EL (cell line): ENCODE results near the gene TRIM10.
A peak's percentile ranks its signal among the peaks of the same experiment; 100 is the strongest.
"Not testable (repeated sequence)": the region's sequence is repeated elsewhere in the genome, so short reads cannot be mapped to it uniquely, and the experiment has no call there.

Experiments used
- DNase-seq: peaks from one replicate; pipeline ENCODE4 v3.0.0-alpha.2; 2016

TRIM10 gene

GRCh38 chr6:30152910-30153610 lies 8.0 kb downstream of the TRIM10 start:
- DNase-seq: no peak

- no peak for DNase-seq
Observed at GRCh38 chr6:30152016-30152673, 8.9 kb downstream of the TRIM10 start.

DNA sequence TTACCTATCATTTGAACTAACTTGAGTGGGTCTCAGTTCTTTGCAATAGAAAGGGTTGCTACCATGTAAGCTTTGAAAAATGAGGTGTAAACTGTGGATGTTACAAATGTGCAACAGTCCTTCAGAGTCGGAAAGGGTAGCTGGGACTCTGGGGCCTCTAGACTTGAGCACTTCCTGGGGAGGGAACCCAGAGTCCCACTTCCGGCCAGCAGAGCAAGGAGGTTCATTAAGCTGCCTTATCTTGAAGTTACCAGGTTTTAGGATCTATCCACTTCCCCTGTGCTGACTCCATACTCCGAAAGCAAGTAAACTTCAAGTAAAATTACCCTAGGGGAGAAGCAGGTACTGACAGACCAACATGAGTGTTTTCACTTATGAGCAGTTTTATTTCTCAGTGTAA lies 9.4 kb downstream of the TRIM10 start:
- DNase-seq: no peak

DNA sequence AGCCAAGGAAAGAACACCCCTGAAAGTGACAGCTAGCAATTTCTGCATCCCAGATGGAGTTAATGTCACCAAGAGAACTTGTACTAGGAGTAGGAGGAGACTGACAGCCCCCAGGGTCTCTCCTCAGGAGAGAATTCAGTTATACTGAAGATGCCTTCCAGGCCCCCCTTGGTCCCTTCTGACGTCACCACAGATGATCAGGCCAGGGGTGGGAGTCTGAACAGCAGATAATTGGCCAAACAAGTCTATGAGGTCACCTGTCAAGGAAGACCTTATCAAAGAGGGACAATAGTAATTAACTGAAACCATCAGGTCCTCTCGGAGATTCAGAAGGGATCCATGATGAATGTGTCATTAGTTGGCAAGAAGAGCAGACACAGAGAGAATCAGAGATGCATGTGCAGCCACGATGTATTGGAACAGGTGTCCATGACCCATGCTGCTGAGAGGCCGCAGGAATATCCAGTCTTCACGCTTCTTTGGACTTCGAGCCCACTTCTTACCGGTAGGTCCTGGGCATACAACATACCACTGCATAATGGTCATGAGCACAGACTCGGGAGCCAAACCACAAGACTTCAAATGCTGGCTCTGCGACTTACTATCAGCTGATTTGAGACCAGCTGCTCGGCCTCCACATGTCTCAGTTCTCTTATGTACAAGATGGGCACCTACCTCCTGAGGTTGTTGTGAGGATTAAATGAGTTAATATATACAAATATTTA lies 10.2 kb downstream of the TRIM10 start:
- DNase-seq: peak; percentile 30

DNA sequence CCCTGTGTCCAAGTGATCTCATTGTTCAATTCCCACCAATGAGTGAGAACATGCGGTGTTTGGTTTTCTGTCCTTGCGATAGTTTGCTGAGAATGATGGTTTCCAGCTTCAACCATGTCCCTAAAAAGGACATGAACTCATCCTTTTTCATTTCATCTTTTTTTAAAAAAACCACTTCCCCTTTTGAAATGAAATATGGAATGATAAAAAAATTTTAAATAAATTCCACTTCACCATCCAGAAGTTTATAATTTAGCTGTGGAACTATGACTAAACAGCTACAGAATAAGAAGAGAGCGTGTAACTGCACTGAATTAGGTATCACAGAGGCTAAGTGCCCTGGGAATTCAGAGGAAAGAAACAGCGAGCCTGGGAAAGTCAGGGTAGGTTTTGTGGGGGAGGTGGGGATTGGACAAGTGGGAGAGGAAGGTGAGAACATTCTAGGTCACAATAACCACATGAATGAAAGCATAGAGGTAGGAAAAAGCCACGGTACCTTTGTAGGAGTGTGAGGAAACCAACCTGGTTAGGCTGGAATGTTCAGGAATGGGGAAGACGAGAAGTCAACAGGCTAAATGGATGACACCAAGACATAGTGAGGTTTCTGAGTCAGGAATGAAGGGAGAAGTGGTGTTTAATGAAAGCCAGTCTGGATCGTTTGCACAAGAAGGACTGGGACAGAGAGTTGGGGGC lies 11.0 kb downstream of the TRIM10 start:
- no peak for DNase-seq

GRCh38 chr6:30149234-30149633 lies 11.8 kb downstream of the TRIM10 start:
- no peak for DNase-seq

GRCh38 chr6:30147096-30147495 lies 13.9 kb downstream of the TRIM10 start:
- DNase-seq: no peak

- no peak for DNase-seq
Observed at GRCh38 chr6:30145818-30146217, 15.2 kb downstream of the TRIM10 start.

GRCh38 chr6:30144811-30145210 lies 16.2 kb downstream of the TRIM10 start:
- DNase-seq: no peak

DNA sequence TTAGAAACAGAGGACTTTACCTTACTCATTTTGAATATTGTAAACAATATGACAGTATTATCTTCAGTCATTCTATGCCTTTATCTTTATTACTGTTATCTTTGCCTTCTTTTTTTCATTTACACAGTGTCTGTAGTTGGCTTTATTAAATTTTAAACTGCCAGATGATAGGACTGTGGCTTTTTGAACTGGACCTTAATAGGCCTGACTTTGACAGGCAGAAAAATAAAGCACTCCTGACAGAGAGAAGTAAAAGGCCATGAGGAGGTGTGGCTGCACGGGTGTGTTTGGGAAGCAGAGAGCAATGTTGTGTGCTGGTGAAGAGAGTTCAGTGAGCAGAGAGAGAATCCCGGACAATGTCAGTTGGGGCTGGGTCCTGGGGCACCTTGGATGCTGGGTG lies 17.2 kb downstream of the TRIM10 start:
- no peak for DNase-seq

DNA sequence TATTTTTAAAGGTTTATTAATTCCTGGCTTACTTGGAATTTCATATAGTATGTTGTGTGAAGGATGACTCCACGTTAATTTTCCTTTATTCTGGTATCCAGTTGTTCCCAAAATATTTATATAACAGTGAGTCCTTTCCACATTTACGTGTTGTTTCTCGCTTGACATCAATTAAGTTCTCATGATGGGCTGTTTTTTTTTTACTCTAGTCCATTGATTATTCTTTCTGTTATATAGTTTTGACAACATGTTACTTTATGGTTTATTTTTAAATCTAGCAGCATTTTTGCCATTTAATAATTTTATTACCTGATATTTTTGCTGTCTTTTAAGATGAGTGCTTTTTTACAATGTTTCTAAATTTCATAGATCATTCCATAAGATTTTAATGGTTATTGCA lies 18.3 kb downstream of the TRIM10 start:
- DNase-seq: no peak

GRCh38 chr6:30140240-30140639 lies 20.8 kb downstream of the TRIM10 start:
- not testable (repeated sequence) for DNase-seq

DNA sequence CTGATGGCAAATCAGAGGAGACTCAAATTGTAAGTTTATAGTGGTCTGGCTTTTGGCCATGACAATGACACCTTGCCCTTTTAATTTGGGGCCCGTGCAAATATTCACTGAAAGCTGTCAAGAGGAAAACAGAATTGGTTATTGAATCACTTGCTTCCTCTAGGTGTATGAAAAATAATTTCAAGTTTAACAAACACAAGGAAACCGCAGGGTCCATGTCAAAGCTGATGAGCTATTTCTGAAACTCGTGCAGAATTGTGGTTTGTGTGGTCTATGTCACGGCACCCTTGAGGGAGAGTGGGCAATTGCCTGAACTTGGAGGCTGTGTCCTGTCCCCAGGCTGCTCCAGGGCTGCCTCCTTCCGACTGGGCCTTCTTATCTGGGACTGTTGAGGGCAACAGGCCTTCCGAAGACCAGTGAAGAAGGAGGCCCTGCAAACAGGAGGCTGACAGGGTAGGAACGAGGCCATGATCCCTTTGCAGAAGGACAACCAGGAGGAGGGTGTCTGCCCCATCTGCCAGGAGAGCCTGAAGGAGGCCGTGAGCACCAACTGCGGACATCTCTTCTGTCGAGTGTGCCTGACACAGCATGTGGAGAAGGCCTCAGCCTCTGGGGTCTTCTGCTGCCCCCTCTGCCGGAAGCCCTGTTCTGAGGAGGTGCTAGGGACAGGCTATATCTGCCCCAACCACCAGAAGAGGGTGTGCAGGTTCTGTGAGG lies 24.3 kb downstream of the TRIM10 start:
- no peak for DNase-seq

GRCh38 chr6:30135757-30136156 lies 25.3 kb downstream of the TRIM10 start, which contains the start of gene TRIM40:
TSS of gene TRIM40 (plus strand) at chr6:30136140. CDS start at chr6:30137037, 897 bp downstream.
- DNase-seq: no peak

GRCh38 chr6:30135147-30135546 lies 25.9 kb downstream of the TRIM10 start:
- DNase-seq: peak; percentile 12

GRCh38 chr6:30131947-30132497 lies 29.0 kb downstream of the TRIM10 start:
- no peak for DNase-seq

- DNase-seq: peak; percentile 80
Observed at GRCh38 chr6:30130887-30131862, 29.8 kb downstream of the TRIM10 start.

DNA sequence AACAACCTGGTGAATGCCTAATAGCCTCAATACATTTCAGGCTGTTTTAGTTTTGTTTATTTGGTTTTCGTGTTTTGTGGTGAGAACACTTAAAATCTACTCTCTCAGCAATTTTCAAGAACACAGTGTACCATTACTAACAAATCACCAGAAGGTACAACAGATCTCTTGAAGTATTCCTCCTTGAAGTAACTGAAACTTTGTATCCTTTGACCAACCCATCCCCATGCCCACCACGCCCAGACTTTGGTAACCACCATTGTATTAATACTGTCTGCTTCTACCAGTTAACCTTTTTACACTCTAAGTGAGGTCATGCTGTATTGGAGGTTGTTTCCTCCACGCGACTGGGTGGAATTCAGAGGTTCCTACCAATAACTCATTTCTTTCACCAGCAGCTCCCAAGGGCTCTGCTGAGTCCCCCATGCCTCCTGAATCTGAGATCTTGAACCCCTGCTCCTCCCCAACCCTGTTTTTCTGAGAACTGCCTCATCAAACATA lies 30.8 kb downstream of the TRIM10 start:
- no peak for DNase-seq

- DNase-seq: no peak
Observed at GRCh38 chr6:30129265-30130178, 31.5 kb downstream of the TRIM10 start.
